ENCODE results near the gene EN1. TPM values are rescaled to one million over a fixed set of nuclear protein-coding genes. Genes with fewer than 3 reads are reported as not detected.

EN1 gene
- total RNA-seq, 2 experiments from 2014 or later, result not detected

- Mint-ChIP-seq H3K4me3 (no peak overlapping the region), H3K36me3 (ENCODE audit: low read depth) (no peaks in the 10 kb centered on the region), H3K27me3 (peaks cover 69% of the 10 kb centered on the region), H3K27ac (no peak overlapping the region), H3K9me3 (no peaks in the 10 kb centered on the region), H3K4me1 (ENCODE audit: low read depth) (no peaks in the 10 kb centered on the region)
- no peak for TF ChIP-seq CTCF (IDR thresholded peaks at IDR 0.05)
- Histone ChIP-seq H3K9me3 (ENCODE audit: control insufficient read depth in 1 of 2, insufficient read depth in 1 of 2, low read length in 2 of 2) (peaks cover 0 to 3% of the 10 kb centered on the region in 2 experiments), H3K27me3 (ENCODE audit: control insufficient read depth in 1 of 2, insufficient read depth in 2 of 2, low read length in 2 of 2) (peaks cover 0 to 5% of the 10 kb centered on the region in 2 experiments), H3K27ac (ENCODE audit: low read depth in 1 of 2, low read length in 2 of 2) (no peak overlapping the region), H3K4me3 (ENCODE audit: low read length) (no peak overlapping the region), H3K36me3 (ENCODE audit: insufficient read depth, low read length) (no peaks in the 10 kb centered on the region), H3K4me1 (ENCODE audit: insufficient read depth, low read length) (no peaks in the 10 kb centered on the region)
- intact Hi-C loops (cut with DNase I, micrococcal nuclease), result no loop called here
- DNase-seq (no peak), ATAC-seq (ENCODE audit: poor library complexity) (no peak)
- ChIA-PET POLR2A (no interaction called here), CTCF (no interaction called here)
These were observed 46.7 kb downstream of the EN1 start for GRCh38 chr2:118800736-118801135.

- H3K4me3 ChIP-seq (ENCODE audit: low read length), result no peak overlapping the region
- H3K4me1 Mint-ChIP-seq (ENCODE audit: low read depth), result no peaks in the 10 kb centered on the region
These were observed 52.9 kb downstream of the EN1 start for GRCh38 chr2:118794546-118794945.

More at GRCh38 chr2:118794546-118794945, 52.9 kb downstream of the EN1 start:
- Mint-ChIP-seq H3K9me3 (no peaks in the 10 kb centered on the region), H3K36me3 (ENCODE audit: low read depth) (no peaks in the 10 kb centered on the region), H3K27ac (no peak overlapping the region), H3K27me3 (peaks cover 64% of the 10 kb centered on the region), H3K4me3 (no peak overlapping the region)
- no peak overlapping the region for H3K27ac ChIP-seq (ENCODE audit: low read depth in 1 of 2, low read length in 2 of 2)
- no peak for DNase-seq
- no peak for ATAC-seq (ENCODE audit: poor library complexity)
- H3K4me1 ChIP-seq (ENCODE audit: insufficient read depth, low read length), result no peaks in the 10 kb centered on the region
- H3K36me3 ChIP-seq (ENCODE audit: insufficient read depth, low read length), result no peaks in the 10 kb centered on the region
- TF ChIP-seq CTCF (IDR thresholded peaks at IDR 0.05), result no peak
- no peaks in the 10 kb centered on the region for H3K9me3 ChIP-seq (ENCODE audit: control insufficient read depth in 1 of 2, insufficient read depth in 1 of 2, low read length in 2 of 2)
- ChIA-PET CTCF (no interaction called here), POLR2A (no interaction called here)
- H3K27me3 ChIP-seq (ENCODE audit: control insufficient read depth in 1 of 2, insufficient read depth in 2 of 2, low read length in 2 of 2), result peaks cover 0 to 2% of the 10 kb centered on the region in 2 experiments
- intact Hi-C loops (cut with DNase I, micrococcal nuclease), result no loop called here

Other genes starting within 250 kb of the EN1 start
- gene MARCO, start 94.5 kb upstream of the EN1 start, total RNA-seq, result under 1 TPM in 1 of 2 experiments, not detected in 1; 0.22 TPM